Measurements from ENCODE around the gene USP6NL. TPM values are rescaled to one million over a fixed set of nuclear protein-coding genes. Genes with fewer than 3 reads are reported as not detected.

The USP6NL gene
- total RNA-seq, 1 experiment from 2014 or later: 24.6 TPM

GRCh38 chr10:11636697-11637303, 25.4 kb upstream of the USP6NL start:
- no peak overlapping the region for H3K4me3 ChIP-seq (replicated peaks in 1 of 2; ENCODE audit: low read depth in 1 of 2, low read length in 2 of 2)
- H3K4me2 ChIP-seq (ENCODE audit: low read length): no peak overlapping the region
- TF ChIP-seq EZH2phosphoT487 (IDR thresholded peaks at IDR 0.05; ENCODE audit: borderline replicate concordance) (no peak), CBX3 (IDR thresholded peaks at IDR 0.05; ENCODE audit: low read depth) (no peak), JUND (IDR thresholded peaks at IDR 0.05) (no peak), POLR2AphosphoS5 (IDR thresholded peaks at IDR 0.05; ENCODE audit: low read depth, low read length) (no peak), CTCF (IDR thresholded peaks at IDR 0.05 in 2 of 3, conservative IDR thresholded peaks at IDR 0.05 in 1 of 3; ENCODE audit: borderline replicate concordance in 1 of 3, insufficient read depth in 1 of 3, low read depth in 2 of 3, low read length in 2 of 3) (no peak), EGR1 (IDR thresholded peaks at IDR 0.05; ENCODE audit: low read depth) (no peak), SRF (IDR thresholded peaks at IDR 0.05; ENCODE audit: low read depth) (no peak), CEBPB (IDR thresholded peaks at IDR 0.05; ENCODE audit: low read depth) (no peak), FOSL1 (IDR thresholded peaks at IDR 0.05; ENCODE audit: low read depth) (no peak), TCF7L2 (IDR thresholded peaks at IDR 0.05; ENCODE audit: borderline replicate concordance, extremely low read depth, insufficient read depth, insufficient read length) (no peak), SP1 (IDR thresholded peaks at IDR 0.05; ENCODE audit: low read depth) (no peak), REST (IDR thresholded peaks at IDR 0.05; ENCODE audit: low read depth) (no peak), POLR2A (IDR thresholded peaks at IDR 0.05; ENCODE audit: borderline replicate concordance, extremely low read depth, insufficient read depth, insufficient read length) (no peak), ZFX (IDR thresholded peaks at IDR 0.05) (no peak), ZNF274 (IDR thresholded peaks at IDR 0.05; ENCODE audit: low read depth, low read length) (no peak)
- TF ChIP-seq, protein P1, sequence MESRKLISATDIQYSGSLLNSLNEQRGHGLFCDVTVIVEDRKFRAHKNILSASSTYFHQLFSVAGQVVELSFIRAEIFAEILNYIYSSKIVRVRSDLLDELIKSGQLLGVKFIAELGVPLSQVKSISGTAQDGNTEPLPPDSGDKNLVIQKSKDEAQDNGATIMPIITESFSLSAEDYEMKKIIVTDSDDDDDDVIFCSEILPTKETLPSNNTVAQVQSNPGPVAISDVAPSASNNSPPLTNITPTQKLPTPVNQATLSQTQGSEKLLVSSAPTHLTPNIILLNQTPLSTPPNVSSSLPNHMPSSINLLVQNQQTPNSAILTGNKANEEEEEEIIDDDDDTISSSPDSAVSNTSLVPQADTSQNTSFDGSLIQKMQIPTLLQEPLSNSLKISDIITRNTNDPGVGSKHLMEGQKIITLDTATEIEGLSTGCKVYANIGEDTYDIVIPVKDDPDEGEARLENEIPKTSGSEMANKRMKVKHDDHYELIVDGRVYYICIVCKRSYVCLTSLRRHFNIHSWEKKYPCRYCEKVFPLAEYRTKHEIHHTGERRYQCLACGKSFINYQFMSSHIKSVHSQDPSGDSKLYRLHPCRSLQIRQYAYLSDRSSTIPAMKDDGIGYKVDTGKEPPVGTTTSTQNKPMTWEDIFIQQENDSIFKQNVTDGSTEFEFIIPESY (IDR thresholded peaks at IDR 0.05; ENCODE audit: extremely low read depth, insufficient replicate concordance, low read length): no peak
- TF ChIP-seq, protein P2, sequence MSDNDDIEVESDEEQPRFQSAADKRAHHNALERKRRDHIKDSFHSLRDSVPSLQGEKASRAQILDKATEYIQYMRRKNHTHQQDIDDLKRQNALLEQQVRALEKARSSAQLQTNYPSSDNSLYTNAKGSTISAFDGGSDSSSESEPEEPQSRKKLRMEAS (IDR thresholded peaks at IDR 0.05): no peak
- intact Hi-C loops (cut with micrococcal nuclease): no loop called here
- H3K79me2 ChIP-seq (ENCODE audit: insufficient read depth, low read length): no peaks in the 10 kb centered on the region
- no peaks in the 10 kb centered on the region for H3K9me3 ChIP-seq (ENCODE audit: control insufficient read depth in 1 of 2, insufficient read depth in 1 of 2, low read depth in 1 of 2, low read length in 2 of 2)
- no peaks in the 10 kb centered on the region for H3K4me1 ChIP-seq (ENCODE audit: control insufficient read depth in 1 of 2, insufficient read depth in 2 of 2, low read length in 2 of 2)
- POLR2A ChIA-PET: no interaction called here
- DNase-seq (ENCODE audit: low read depth, low spot score): no peak
- no peak overlapping the region for H3K9ac ChIP-seq (ENCODE audit: low read length)
- no peaks in the 10 kb centered on the region for H3K9me2 ChIP-seq (ENCODE audit: insufficient read depth)
- CTCF ChIA-PET: no interaction called here
- RAD21 ChIA-PET (ENCODE audit: low non-redundant PET in 1 of 2, low total read pairs in 2 of 2, uncharacterized antibody in 2 of 2, unreplicated experiment in 2 of 2): no interaction called here
- H3K27me3 ChIP-seq (ENCODE audit: insufficient read depth, low read length): no peaks in the 10 kb centered on the region
- no peaks in the 10 kb centered on the region for H3K36me3 ChIP-seq (ENCODE audit: control insufficient read depth in 1 of 2, insufficient read depth in 2 of 2, low read length in 2 of 2)
- no TSS peak for BruUV-seq (replicated peaks)
- no peaks in the 10 kb centered on the region for H4K20me1 ChIP-seq (ENCODE audit: insufficient read depth)
- ATAC-seq: no peak
- no peak overlapping the region for H3K27ac ChIP-seq (ENCODE audit: low read depth, low read length)
- H2AFZ ChIP-seq (ENCODE audit: low read depth, low read length, poor library complexity, severe bottlenecking): no peak overlapping the region
